ENCODE measurements around the gene ISM1.

ISM1 gene

GRCh38 chr20:13205848-13206434 lies 15.1 kb upstream of the ISM1 start:
- H3K36me3 ChIP-seq: no peaks in the 10 kb centered on the region
- DNase-seq: no peak
- H3K4me1 ChIP-seq: no peaks in the 10 kb centered on the region
- H3K9me3 ChIP-seq: no peaks in the 10 kb centered on the region
- no peak for TF ChIP-seq CTCF (IDR thresholded peaks at IDR 0.05; ENCODE audit: low read depth, low read length)
- 0 out of 2 replicates have a peak, but pooled peaks cover 6% of the 10 kb centered on the region for H3K27me3 ChIP-seq
- no peak overlapping the region for H3K4me3 ChIP-seq (ENCODE audit: low read depth, low read length)

- no peak for TF ChIP-seq CTCF (IDR thresholded peaks at IDR 0.05; ENCODE audit: low read depth, low read length)
- no peak overlapping the region for H3K4me3 ChIP-seq (ENCODE audit: low read depth, low read length)
- no peak for DNase-seq
- no peaks in the 10 kb centered on the region for H3K4me1 ChIP-seq
- no peaks in the 10 kb centered on the region for H3K36me3 ChIP-seq
- no peaks in the 10 kb centered on the region; the same call in 1 of the 2 replicates for H3K9me3 ChIP-seq
- H3K27me3 ChIP-seq: 0 out of 2 replicates have a peak, but pooled peaks cover 6% of the 10 kb centered on the region
Observed at GRCh38 chr20:13207016-13207415, 14.1 kb upstream of the ISM1 start.

GRCh38 chr20:13211956-13212618 lies 9.0 kb upstream of the ISM1 start:
- no peak for TF ChIP-seq CTCF (IDR thresholded peaks at IDR 0.05; ENCODE audit: low read depth, low read length)
- DNase-seq: no peak

GRCh38 chr20:13212750-13213149 lies 8.3 kb upstream of the ISM1 start:
- no peak for DNase-seq
- H3K4me3 ChIP-seq (ENCODE audit: low read depth, low read length): no peak overlapping the region
- H3K9me3 ChIP-seq: no peaks in the 10 kb centered on the region; the same call in 1 of the 2 replicates
- TF ChIP-seq CTCF (IDR thresholded peaks at IDR 0.05; ENCODE audit: low read depth, low read length): no peak
- H3K4me1 ChIP-seq: no peaks in the 10 kb centered on the region
- peaks cover 37% of the 10 kb centered on the region for H3K27me3 ChIP-seq
- H3K36me3 ChIP-seq: no peaks in the 10 kb centered on the region

More at GRCh38 chr20:13211956-13212618, 9.0 kb upstream of the ISM1 start:
- Histone ChIP-seq H3K4me3 (ENCODE audit: low read depth, low read length) (no peak overlapping the region), H3K27me3 (peaks cover 32% of the 10 kb centered on the region), H3K36me3 (no peaks in the 10 kb centered on the region), H3K4me1 (no peaks in the 10 kb centered on the region), H3K9me3 (no peaks in the 10 kb centered on the region; the same call in 1 of the 2 replicates)

GRCh38 chr20:13213335-13213734 lies 7.7 kb upstream of the ISM1 start:
- H3K4me3 ChIP-seq (ENCODE audit: low read depth, low read length): no peak overlapping the region
- DNase-seq: no peak
- H3K9me3 ChIP-seq: no peaks in the 10 kb centered on the region; the same call in 1 of the 2 replicates
- H3K4me1 ChIP-seq: no peaks in the 10 kb centered on the region
- H3K27me3 ChIP-seq: peaks cover 43% of the 10 kb centered on the region
- H3K36me3 ChIP-seq: no peaks in the 10 kb centered on the region
- TF ChIP-seq CTCF (IDR thresholded peaks at IDR 0.05; ENCODE audit: low read depth, low read length): no peak

GRCh38 chr20:13216533-13216932 lies 4.5 kb upstream of the ISM1 start:
- no peaks in the 10 kb centered on the region for H3K36me3 ChIP-seq
- no peak overlapping the region for H3K4me3 ChIP-seq (ENCODE audit: low read depth, low read length)
- H3K9me3 ChIP-seq: no peaks in the 10 kb centered on the region; the same call in 1 of the 2 replicates
- H3K4me1 ChIP-seq: no peaks in the 10 kb centered on the region
- H3K27me3 ChIP-seq: peaks cover 75% of the 10 kb centered on the region
- no peak for DNase-seq
- no peak for TF ChIP-seq CTCF (IDR thresholded peaks at IDR 0.05; ENCODE audit: low read depth, low read length)

All from BE2C (cell line).